Astrocyte of the spinal cord (primary cell): ENCODE results near the gene TSC1.

ENCODE experiments used
- DNase-seq: peaks from one replicate; pipeline ENCODE4 v3.0.0; 2011; ENCODE audit warnings: low read depth, low spot score
- H3K4me3 ChIP-seq: 2 replicates; pipeline ENCODE4 v1.5.1; 2011; ENCODE audit warnings: low read depth, mild to moderate bottlenecking, low read length, moderate library complexity
- CTCF ChIP-seq: IDR thresholded peaks from 2 replicates; pipeline ENCODE4 v1.5.1; 2012; ENCODE audit warnings: low read depth, mild to moderate bottlenecking, low read length, inconsistent platforms
- in situ Hi-C: cut with HindIII; loops from 2 replicates; pipeline ENCODE4 v1.10.0; 2017; ENCODE audit warnings: low sequenced_read_pairs

The TSC1 gene

DNA sequence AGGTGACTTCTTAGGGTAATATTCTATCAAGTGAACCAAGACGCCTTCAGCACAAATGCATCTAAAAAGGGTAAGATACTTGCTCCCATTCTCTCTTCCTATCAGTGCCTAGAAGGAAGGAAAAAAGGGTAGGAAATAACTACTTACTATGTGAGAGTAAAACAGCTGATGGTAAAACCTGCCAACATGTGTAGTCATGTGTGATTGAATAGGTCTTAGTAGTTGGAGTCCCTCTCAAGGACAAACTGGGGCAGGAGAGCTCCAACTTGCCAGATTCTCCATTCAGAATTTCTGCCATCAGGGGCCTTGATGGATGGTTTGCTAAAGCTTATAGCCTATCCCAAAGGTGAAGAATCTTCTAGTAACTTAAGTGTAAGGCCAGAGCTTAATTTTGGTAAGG, 5.2 kb downstream of the TSC1 start:
- H3K4me3 ChIP-seq = no peak overlapping the region
- no peak for DNase-seq
- no peak for TF ChIP-seq CTCF
- in situ Hi-C loops = no loop called here

- in situ Hi-C loops = no loop called here
Measured at GRCh38 chr9:132937463-132937901, 6.9 kb downstream of the TSC1 start.

DNA sequence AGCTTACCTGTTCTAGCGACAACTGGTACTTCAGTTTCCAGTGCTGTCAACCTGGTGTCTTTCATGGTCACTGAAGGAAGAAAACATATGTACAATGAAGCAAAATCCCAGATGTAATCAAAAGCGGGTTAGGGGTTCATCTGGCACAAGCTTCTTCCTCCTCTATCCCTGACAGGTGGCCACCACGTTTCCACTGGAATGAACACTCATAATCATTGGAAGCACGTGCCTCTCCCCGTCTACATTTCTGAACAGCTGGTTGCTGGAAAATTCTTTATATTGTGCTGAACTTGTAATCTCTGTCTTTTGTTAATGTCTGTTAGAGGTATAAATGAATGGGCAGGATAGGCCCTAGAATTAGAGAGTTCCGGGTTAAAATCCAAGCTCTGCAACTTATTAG, 9.4 kb downstream of the TSC1 start:
- no peak for DNase-seq
- no peak for TF ChIP-seq CTCF
- in situ Hi-C loops = no loop called here
- no peak overlapping the region for H3K4me3 ChIP-seq

More at GRCh38 chr9:132937463-132937901, 6.9 kb downstream of the TSC1 start:
- no peak for TF ChIP-seq CTCF
- no peak for DNase-seq
- no peak overlapping the region for H3K4me3 ChIP-seq

DNA sequence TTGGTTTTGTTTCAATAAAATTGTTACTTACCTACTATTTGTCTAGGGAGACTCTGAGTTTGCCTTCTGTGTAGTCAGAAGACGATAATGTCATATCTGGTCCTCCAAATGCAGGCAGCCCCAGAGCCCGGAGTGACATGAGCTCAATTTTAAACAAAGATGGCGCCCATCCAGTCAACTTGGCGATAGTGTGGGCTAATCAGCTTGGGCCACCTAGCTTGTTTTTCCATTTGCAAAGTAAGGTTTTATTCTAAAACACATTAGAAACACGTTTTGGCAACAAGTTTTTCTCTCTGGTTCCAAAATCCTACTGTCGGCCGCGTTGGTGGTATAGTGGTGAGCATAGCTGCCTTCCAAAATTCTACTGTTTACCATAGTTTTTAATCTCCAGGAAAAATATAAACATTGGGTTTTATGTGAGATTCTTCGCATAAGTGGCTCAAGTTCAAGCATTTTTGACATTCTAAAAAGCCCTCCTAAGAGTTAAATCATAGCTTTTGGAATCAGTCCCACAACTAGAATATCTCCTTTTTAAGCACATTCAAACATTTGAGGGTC, 13.2 kb downstream of the TSC1 start:
- in situ Hi-C loops = no loop called here
- DNase-seq = no peak
- no peak for TF ChIP-seq CTCF
- no peak overlapping the region for H3K4me3 ChIP-seq

DNA sequence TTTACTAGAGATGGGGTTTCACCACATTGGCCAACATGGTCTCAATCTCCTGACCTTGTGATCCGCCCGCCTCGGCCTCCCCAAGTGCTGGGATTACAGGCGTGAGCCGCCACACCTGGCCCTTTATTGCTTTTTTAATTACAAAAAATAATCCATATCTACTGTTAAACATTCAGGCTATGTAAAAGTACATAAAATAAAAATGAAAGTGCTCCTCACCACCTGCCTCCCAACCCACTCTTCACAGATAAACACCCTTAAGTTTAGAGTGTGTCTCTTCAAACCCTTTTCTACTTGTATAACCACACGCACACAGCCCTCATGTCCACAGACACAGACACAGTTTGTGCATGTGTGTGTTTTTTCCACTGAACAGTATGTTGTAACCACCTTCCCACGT, 16.7 kb downstream of the TSC1 start:
- in situ Hi-C loops = no loop called here
- H3K4me3 ChIP-seq = no peak overlapping the region
- TF ChIP-seq CTCF = no peak
- DNase-seq = no peak

DNA sequence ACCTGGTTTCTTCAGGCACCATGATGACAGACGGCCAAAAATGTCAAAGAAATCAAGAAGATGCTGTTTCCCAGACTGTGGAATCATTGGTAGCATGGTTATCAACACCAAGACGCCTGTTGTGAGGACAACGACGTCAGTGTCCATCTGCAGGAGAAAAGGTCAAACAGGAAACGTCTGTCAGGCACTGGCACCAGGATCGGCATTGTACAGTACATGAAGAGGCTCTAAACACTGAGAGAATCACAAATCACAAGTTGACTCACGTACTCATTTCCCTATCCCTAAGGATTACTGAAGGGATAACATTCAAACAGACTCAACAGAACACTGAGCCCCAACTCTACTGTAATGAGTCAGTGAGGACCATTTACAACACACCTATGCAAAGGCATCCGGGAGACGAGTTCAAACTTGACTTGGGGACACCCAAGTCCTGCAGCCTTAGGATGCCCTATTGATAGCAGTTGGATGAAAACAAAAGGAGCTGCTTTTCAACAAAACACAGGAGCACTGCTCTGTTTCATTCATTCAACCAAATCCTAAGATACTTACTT, 21.0 kb downstream of the TSC1 start:
- no peak for TF ChIP-seq CTCF
- in situ Hi-C loops = no loop called here
- no peak for DNase-seq
- H3K4me3 ChIP-seq = no peak overlapping the region
